IgD-negative memory B cell (primary cell): Measurements from ENCODE around the gene SLC44A1. TPM values are rescaled to one million over a fixed set of nuclear protein-coding genes. Genes with fewer than 3 reads are reported as not detected.

Experiments used
- H3K27ac Mint-ChIP-seq, 3 donors: one replicate each; pipeline ENCODE4 v1.8.0; 2020 to 2022; ENCODE audit warnings: mild to moderate bottlenecking in 3 of 3, mixed read lengths in 3 of 3, moderate library complexity in 1 of 3
- H3K27me3 Mint-ChIP-seq: one replicate; pipeline ENCODE4 v1.8.0; 2021; ENCODE audit warnings: mixed read lengths
- H3K36me3 Mint-ChIP-seq: one replicate; pipeline ENCODE4 v1.8.0; 2020; ENCODE audit warnings: mild to moderate bottlenecking, mixed read lengths
- H3K4me1 Mint-ChIP-seq, 3 donors: one replicate each; pipeline ENCODE4 v1.8.0; 2020 to 2022; ENCODE audit warnings: mixed read lengths in 3 of 3, mild to moderate bottlenecking in 1 of 3
- H3K4me3 Mint-ChIP-seq, 4 donors: one replicate each; pipeline ENCODE4 v1.8.0; 2020 to 2022; ENCODE audit warnings: mild to moderate bottlenecking in 4 of 4, mixed read lengths in 4 of 4, moderate library complexity in 3 of 4
- H3K9me3 Mint-ChIP-seq, 3 donors: one replicate each; pipeline ENCODE4 v1.8.0; 2020 to 2021; ENCODE audit warnings: mixed read lengths in 3 of 3, mild to moderate bottlenecking in 1 of 3
- polyA plus RNA-seq: library from polyadenylated mRNA; unstranded; fragments of 300-500 nt; fragmentation: Illumina TruSeq; gene quantifications from one replicate; pipeline ENCODE4 v1.2.3, GENCODE V29; 2021

SLC44A1 gene
- polyA plus RNA-seq, 1 donor from 2014 or later, result 12.1 TPM

GRCh38 chr9:105457560-105458294 is 213.3 kb downstream of the SLC44A1 start:
- Mint-ChIP-seq H3K9me3 (peaks cover 2 to 11% (median 5%) of the 10 kb centered on the region in 3 donors), H3K4me1 (peaks cover 0 to 3% (median 1%) of the 10 kb centered on the region in 3 donors), H3K36me3 (peaks cover 10% of the 10 kb centered on the region), H3K27me3 (no peaks in the 10 kb centered on the region), H3K27ac (no peak overlapping the region), H3K4me3 (peak overlapping the region in 1 of 4 donors; percentile 8)

GRCh38 chr9:105458404-105458803 is 214.0 kb downstream of the SLC44A1 start:
- Mint-ChIP-seq H3K9me3 (peaks cover 2 to 11% (median 5%) of the 10 kb centered on the region in 3 donors), H3K36me3 (peaks cover 10% of the 10 kb centered on the region), H3K27ac (peak overlapping the region in 1 of 3 donors; percentile 84), H3K27me3 (no peaks in the 10 kb centered on the region), H3K4me1 (peaks cover 0 to 3% (median 1%) of the 10 kb centered on the region in 3 donors), H3K4me3 (no peak overlapping the region)

GRCh38 chr9:105459336-105459735 is 214.9 kb downstream of the SLC44A1 start:
- Mint-ChIP-seq H3K4me1 (peaks cover 0 to 3% (median 1%) of the 10 kb centered on the region in 3 donors), H3K36me3 (peaks cover 12% of the 10 kb centered on the region), H3K9me3 (peaks cover 2 to 11% (median 5%) of the 10 kb centered on the region in 3 donors), H3K27me3 (no peaks in the 10 kb centered on the region), H3K27ac (peak overlapping the region in 1 of 3 donors; percentile 84), H3K4me3 (no peak overlapping the region)

GRCh38 chr9:105466898-105467455 is 222.5 kb downstream of the SLC44A1 start:
- Mint-ChIP-seq H3K27ac (no peak overlapping the region), H3K4me3 (no peak overlapping the region), H3K9me3 (peaks cover 0 to 2% (median 0%) of the 10 kb centered on the region in 3 donors), H3K27me3 (no peaks in the 10 kb centered on the region), H3K4me1 (no peaks in the 10 kb centered on the region), H3K36me3 (peaks cover 23% of the 10 kb centered on the region)

- Mint-ChIP-seq H3K27ac (no peak overlapping the region), H3K4me3 (no peak overlapping the region)
These were observed 224.4 kb downstream of the SLC44A1 start for GRCh38 chr9:105468875-105469274.

GRCh38 chr9:105473221-105473620 is 228.8 kb downstream of the SLC44A1 start:
- Mint-ChIP-seq H3K36me3 (peaks cover 7% of the 10 kb centered on the region), H3K4me3 (no peak overlapping the region), H3K27me3 (no peaks in the 10 kb centered on the region), H3K27ac (no peak overlapping the region), H3K4me1 (no peaks in the 10 kb centered on the region), H3K9me3 (peaks cover 0 to 2% (median 0%) of the 10 kb centered on the region in 3 donors)

More at GRCh38 chr9:105468875-105469274, 224.4 kb downstream of the SLC44A1 start:
- Mint-ChIP-seq H3K9me3 (peaks cover 0 to 2% (median 0%) of the 10 kb centered on the region in 3 donors), H3K36me3 (peaks cover 23% of the 10 kb centered on the region), H3K27me3 (no peaks in the 10 kb centered on the region), H3K4me1 (no peaks in the 10 kb centered on the region)

- H3K27me3 Mint-ChIP-seq, result no peaks in the 10 kb centered on the region
- H3K4me3 Mint-ChIP-seq, result no peak overlapping the region
- H3K27ac Mint-ChIP-seq, result no peak overlapping the region
- no peaks in the 10 kb centered on the region for H3K9me3 Mint-ChIP-seq
- peaks cover 4% of the 10 kb centered on the region for H3K36me3 Mint-ChIP-seq
- no peaks in the 10 kb centered on the region for H3K4me1 Mint-ChIP-seq
These were observed 230.9 kb downstream of the SLC44A1 start for GRCh38 chr9:105475302-105475701.

- H3K9me3 Mint-ChIP-seq, result no peaks in the 10 kb centered on the region
- no peaks in the 10 kb centered on the region for H3K27me3 Mint-ChIP-seq
- no peak overlapping the region for H3K4me3 Mint-ChIP-seq
- no peaks in the 10 kb centered on the region for H3K36me3 Mint-ChIP-seq
- H3K4me1 Mint-ChIP-seq, result peaks cover 0 to 4% (median 4%) of the 10 kb centered on the region in 3 donors
- no peak overlapping the region for H3K27ac Mint-ChIP-seq
These were observed 235.4 kb downstream of the SLC44A1 start for GRCh38 chr9:105479846-105480245.

GRCh38 chr9:105483618-105484017 is 239.2 kb downstream of the SLC44A1 start:
- H3K36me3 Mint-ChIP-seq, result peaks cover 9% of the 10 kb centered on the region
- H3K9me3 Mint-ChIP-seq, result no peaks in the 10 kb centered on the region
- H3K27me3 Mint-ChIP-seq, result no peaks in the 10 kb centered on the region
- H3K4me3 Mint-ChIP-seq, result no peak overlapping the region
- peaks cover 0 to 4% (median 4%) of the 10 kb centered on the region in 3 donors for H3K4me1 Mint-ChIP-seq
- no peak overlapping the region for H3K27ac Mint-ChIP-seq

GRCh38 chr9:105484226-105484625 is 239.8 kb downstream of the SLC44A1 start:
- Mint-ChIP-seq H3K36me3 (peaks cover 9% of the 10 kb centered on the region), H3K4me1 (peaks cover 0 to 4% (median 4%) of the 10 kb centered on the region in 3 donors), H3K9me3 (no peaks in the 10 kb centered on the region), H3K27me3 (no peaks in the 10 kb centered on the region), H3K27ac (no peak overlapping the region), H3K4me3 (no peak overlapping the region)

- Mint-ChIP-seq H3K36me3 (peaks cover 9% of the 10 kb centered on the region), H3K27ac (no peak overlapping the region), H3K4me1 (peaks cover 0 to 4% (median 4%) of the 10 kb centered on the region in 3 donors), H3K27me3 (no peaks in the 10 kb centered on the region), H3K9me3 (no peaks in the 10 kb centered on the region), H3K4me3 (no peak overlapping the region)
These were observed 240.7 kb downstream of the SLC44A1 start for GRCh38 chr9:105485131-105485530.

Other genes starting within 250 kb of the SLC44A1 start
- gene FSD1L, start 203.4 kb downstream of the SLC44A1 start, polyA plus RNA-seq, result 4.6 TPM